GM18873 (cell line): Measurements from ENCODE around the gene SF3B4.
A peak's percentile ranks its signal among the peaks of the same experiment; 100 is the strongest.

ENCODE experiments used
- ATAC-seq: cut with Tn5 transposase; IDR thresholded peaks from one replicate; pipeline ENCODE4 v1.9.1; 2021; ENCODE audit warnings: mild to moderate bottlenecking, moderate library complexity, moderate number of reproducible peaks; ENCODE audit not compliant: unreplicated experiment, low FRiP score

SF3B4 gene

DNA sequence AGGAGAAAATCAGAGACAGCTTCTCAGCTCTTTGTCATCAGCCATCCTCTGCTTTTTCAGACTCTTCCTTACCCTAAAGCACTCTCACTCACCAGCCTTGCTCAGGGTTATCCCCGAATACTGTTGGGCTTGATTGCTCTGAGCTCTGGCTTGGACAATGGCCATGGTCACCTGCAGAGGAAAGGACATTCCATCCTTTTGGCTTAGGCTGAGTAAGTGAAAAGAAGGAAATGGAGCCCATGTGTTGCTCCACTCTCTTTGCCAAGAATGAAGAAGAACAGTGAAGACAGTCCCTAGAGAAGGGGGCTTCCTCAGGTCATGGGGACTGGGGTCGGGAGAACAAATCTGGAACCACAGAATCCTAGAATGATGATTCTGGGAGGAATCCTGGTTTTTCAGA lies 6.8 kb upstream of the SF3B4 start:
- ATAC-seq = no peak

GRCh38 chr1:149933208-149933607 lies 5.6 kb upstream of the SF3B4 start:
- no peak for ATAC-seq

DNA sequence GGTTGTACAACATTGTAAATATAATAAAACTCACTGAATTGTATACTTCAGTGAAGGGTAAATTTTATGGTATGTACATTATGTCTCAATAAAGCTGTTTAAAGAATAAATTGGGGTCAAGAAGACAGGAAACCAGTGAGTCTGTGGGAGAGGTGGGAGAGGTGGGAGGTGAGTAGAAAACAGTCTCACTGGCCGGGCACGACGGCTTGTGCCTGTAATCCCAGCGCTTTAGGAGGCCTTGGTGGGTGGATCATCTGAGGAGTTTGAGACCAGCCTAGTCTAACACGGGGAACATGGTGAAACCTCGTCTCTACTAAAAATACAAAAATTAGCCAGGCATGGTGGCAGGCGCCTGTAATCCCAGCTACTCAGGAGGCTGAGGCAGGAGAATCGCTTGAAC lies 4.9 kb upstream of the SF3B4 start:
- no peak for ATAC-seq

DNA sequence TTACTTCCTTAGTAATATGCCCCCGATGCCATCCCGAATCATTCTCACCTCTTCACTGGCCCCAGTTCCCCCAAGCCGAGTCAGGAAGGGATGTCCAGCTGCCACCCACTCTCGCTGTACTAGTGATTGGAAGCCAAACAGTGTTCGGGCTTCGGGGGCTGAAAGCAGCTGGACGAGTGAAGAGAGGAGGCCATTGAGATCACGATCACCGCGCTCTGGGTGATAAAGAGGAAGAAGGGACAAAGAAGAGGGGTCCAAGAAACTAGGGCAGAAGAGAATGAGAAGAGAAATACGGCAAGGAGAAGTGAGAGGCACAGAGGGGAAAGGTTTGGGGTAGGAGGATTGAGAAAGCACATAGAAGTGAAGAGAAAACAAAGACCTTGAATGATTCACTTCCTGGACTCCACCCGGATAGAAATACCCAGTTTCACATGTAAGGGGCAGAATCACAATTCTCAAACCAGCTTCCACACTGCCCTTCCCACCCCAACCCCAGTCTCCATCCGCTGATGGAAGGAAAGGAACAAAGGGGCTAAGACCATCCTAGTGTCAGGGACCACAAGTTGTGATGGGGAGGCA lies 3.7 kb upstream of the SF3B4 start:
- ATAC-seq = no peak

DNA sequence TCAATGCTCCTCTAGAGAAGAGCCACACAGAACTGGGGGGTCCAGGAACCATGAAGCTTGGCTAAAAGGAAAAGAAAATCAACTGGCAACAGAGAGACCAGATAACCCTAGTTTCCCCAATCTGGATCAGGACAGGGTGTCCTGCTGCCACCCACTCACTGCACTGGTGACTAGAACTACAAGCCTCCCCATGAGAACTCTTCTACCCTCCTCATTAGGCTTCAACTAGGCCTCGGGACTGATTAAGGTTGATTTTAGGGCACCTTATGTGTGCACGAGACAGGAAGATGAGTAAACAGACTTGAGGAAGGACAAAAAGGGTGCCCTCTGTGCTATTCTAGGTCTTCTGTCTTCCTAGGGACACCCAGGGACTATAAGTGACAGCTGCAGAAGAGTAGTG lies 2.3 kb upstream of the SF3B4 start:
- ATAC-seq = no peak

GRCh38 chr1:149928401-149928724 lies 760 bp upstream of the SF3B4 start:
- no peak for ATAC-seq

DNA sequence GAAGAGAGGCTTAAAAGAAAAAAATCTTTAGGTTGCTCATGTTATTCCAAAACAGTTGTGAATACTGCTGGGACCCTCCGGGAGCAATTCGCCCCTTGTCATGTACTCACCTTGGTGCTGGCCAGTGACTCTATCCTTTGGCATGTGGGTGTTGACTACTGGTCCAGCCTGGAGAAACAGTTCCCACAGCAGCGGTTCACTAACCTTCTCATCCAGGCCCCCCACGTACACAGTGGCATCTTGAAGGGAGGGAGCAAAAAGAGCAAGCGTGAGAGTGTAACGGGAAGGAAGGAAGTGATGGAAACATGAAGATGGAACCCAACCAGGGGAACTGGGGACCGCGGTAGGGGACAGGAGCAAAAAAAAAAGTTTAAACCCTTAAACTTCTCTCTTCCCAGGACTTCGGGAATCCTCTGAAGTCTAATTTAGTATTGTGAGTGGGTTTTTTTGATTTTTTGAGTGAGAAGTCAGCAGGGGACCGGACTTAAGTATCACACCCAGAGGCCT lies 494 bp downstream of the SF3B4 start:
- no peak for ATAC-seq

DNA sequence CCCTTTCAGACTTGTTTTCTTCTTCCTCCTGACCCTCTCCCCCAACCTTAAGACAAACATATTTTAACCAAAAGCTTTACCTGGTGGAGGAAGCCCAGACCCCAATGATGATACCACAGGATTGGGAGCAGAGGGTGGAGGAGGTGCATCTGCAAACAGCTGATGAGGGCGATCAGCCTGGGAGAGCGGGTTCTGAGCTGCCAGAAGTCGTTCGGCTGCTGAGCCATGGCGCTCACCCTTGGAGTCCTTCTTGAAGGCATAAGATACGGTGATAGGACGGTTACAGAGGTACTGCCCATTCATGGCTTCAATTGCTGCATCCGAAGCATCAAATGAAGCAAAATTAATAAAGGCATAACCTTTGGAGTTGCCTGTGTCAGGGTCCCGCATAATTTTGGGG lies 1.3 kb downstream of the SF3B4 start:
- no peak for ATAC-seq

GRCh38 chr1:149925751-149926150 lies 1.9 kb downstream of the SF3B4 start:
- no peak for ATAC-seq

DNA sequence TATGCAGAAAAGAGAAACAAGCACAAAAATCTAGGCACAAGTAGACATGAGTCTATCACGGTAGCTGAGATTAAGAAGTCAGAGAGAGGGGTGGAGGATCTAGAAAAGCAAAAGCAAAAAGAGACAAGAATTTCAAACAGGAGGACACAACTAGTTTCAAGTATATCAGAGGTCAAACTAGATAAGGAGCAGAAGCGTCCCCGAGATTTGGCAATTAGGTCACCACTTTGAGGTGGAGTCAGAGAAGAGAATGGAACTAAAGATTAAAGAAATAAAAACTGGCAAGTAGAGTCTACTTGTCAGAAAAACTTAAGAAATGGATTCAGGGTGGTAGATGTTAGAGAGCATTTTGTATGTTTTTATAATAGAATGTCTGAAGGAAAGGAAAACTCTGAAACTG lies 2.3 kb downstream of the SF3B4 start:
- ATAC-seq = no peak

GRCh38 chr1:149923626-149924025 lies 4.0 kb downstream of the SF3B4 start:
- no peak for ATAC-seq

GRCh38 chr1:149917571-149918144 lies 9.9 kb downstream of the SF3B4 start, which contains the start of gene SV2A:
Gene SV2A, minus strand, starts transcription at chr1:149917844. Its CDS starts 4,004 bp downstream, at chr1:149913840.
- no peak for ATAC-seq

- no peak for ATAC-seq
Observed at GRCh38 chr1:149916898-149917252, 10.7 kb downstream of the SF3B4 start.

DNA sequence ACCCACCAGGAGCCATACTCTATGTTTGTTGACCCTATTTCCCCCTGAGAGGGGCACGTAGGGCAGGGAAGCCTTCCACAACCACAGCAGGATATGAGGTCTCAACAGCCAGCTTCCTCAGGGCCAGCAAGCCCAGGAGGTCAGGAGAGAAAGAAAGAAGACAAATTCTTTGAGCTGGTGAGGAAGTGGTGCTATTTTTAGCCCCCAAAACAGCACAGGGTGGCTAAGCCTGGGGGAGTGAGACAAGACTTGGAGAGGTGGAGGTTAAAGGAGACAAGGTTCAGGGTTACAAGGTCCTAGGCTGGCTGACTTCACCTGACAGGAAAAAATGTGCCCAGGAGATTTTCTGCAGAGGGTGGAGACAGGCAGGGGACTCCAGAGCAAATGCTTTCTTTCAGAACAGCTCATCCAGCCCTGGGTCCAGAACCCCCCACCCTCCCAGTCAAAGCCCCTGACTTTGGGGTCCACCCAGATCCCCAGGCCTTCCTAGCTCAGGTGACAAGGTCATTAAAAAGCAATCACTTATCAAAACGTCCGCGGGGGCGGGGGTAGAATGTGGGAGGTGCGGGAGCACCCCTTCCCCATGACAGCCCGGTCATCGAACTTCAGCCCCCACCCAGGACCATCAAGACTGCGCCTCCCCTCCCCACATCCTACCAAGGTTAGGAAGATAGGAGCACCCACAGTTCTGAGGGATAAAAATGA lies 11.3 kb downstream of the SF3B4 start:
- no peak for ATAC-seq

DNA sequence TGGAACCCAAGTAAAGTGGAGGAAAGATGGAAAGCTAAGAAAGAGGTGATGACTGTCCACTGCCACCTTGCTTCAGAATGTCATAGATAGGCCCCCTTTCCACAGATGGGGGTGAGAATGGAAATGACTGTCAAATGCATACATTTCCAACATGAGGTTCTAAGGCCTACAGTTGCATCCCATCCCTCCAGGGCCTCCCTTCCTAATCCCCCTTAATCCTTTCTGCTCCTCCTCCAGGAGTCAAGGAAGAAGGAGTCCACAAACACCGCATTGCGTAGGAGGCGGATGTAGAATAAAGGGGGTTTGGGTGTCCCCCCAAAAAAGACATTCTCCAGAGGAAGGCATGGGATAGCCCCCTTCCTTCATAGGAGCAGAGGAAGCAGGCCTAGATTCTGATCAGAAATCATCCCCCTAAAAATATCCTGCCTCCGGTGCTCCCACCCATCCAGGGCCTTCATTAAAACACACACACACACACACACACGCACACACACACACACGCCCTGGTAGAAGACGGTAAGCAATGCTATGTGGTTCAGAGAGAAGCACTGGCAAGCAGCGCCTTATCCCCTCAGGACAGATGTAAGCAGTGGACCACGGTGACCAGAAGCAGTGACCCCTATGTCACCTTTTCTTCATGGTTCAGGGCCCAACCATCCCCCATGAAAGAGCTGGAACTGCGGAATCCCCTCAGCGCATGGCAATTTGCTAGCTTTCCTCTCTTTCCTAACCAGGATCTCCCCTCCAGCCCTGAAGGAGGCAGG lies 12.0 kb downstream of the SF3B4 start:
- no peak for ATAC-seq

- no peak for ATAC-seq
Observed at GRCh38 chr1:149914545-149914944, 13.1 kb downstream of the SF3B4 start.

- no peak for ATAC-seq
Observed at GRCh38 chr1:149906570-149907075, 21.0 kb downstream of the SF3B4 start.

- no peak for ATAC-seq
Observed at GRCh38 chr1:149903836-149904491, 23.6 kb downstream of the SF3B4 start.

- ATAC-seq = peak; percentile 53
Observed at GRCh38 chr1:149899460-149900284, 27.9 kb downstream of the SF3B4 start, which contains the start of gene BOLA1. Gene BOLA1, plus strand, starts transcription at chr1:149899568. Its CDS starts 492 bp downstream, at chr1:149900060.

DNA sequence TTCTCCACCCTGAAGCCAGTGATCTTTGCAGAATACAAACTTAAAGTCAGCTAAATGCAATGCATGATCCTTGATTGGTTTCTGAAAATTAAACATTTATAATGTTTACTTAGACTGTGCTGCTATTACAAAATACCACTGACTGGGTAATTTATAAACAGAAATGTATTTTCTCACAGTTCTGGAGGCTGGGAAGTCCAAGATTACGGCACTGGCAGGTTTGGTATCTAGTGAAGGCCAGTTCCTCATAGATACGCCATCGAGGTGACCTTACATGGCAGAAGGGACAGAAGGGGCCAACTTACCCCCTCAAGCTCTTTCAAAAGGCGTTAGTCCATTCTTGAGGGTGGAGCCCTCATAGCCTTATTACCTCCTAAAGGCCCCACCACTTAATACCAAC lies 31.0 kb downstream of the SF3B4 start:
- no peak for ATAC-seq
